SIG-M5 (cell line): Measurements from ENCODE around the gene CDH12.
"Not testable (repeated sequence)": the region's sequence is repeated elsewhere in the genome, so short reads cannot be mapped to it uniquely, and the experiment has no call there.

Experiments
- DNase-seq: peaks from one replicate; lab custom pipeline; 2025; lab: John Stamatoyannopoulos, UW

The CDH12 gene

GRCh38 chr5:22010808-22011207 lies 842.3 kb downstream of the CDH12 start:
- DNase-seq = not testable (repeated sequence)

- not testable (repeated sequence) for DNase-seq
Observed at GRCh38 chr5:22001097-22001496, 852.0 kb downstream of the CDH12 start.

GRCh38 chr5:21985799-21986198 lies 867.3 kb downstream of the CDH12 start:
- not testable (repeated sequence) for DNase-seq

- DNase-seq = not testable (repeated sequence)
Observed at GRCh38 chr5:21951571-21951970, 901.6 kb downstream of the CDH12 start.

- no peak for DNase-seq
Observed at GRCh38 chr5:21931116-21931515, 922.0 kb downstream of the CDH12 start.

- DNase-seq = no peak
Observed at GRCh38 chr5:21919414-21920022, 933.6 kb downstream of the CDH12 start.

- DNase-seq = no peak
Observed at GRCh38 chr5:21918451-21918850, 934.7 kb downstream of the CDH12 start.

- no peak for DNase-seq
Observed at GRCh38 chr5:21910731-21911130, 942.4 kb downstream of the CDH12 start.

- DNase-seq = no peak
Observed at GRCh38 chr5:21895766-21896350, 957.3 kb downstream of the CDH12 start.

- DNase-seq = no peak
Observed at GRCh38 chr5:21893161-21893560, 960.0 kb downstream of the CDH12 start.

GRCh38 chr5:21889581-21889980 lies 963.6 kb downstream of the CDH12 start:
- no peak for DNase-seq

GRCh38 chr5:21882074-21882745 lies 970.9 kb downstream of the CDH12 start:
- no peak for DNase-seq

GRCh38 chr5:21880164-21880563 lies 973.0 kb downstream of the CDH12 start:
- no peak for DNase-seq

GRCh38 chr5:21862986-21863385 lies 990.2 kb downstream of the CDH12 start:
- DNase-seq = no peak

- DNase-seq = no peak
Observed at GRCh38 chr5:21858441-21858840, 994.7 kb downstream of the CDH12 start.

GRCh38 chr5:21856987-21857386 lies 996.2 kb downstream of the CDH12 start:
- no peak for DNase-seq

GRCh38 chr5:21847300-21847699 lies 1005.8 kb downstream of the CDH12 start:
- no peak for DNase-seq

GRCh38 chr5:21844960-21845359 lies 1008.2 kb downstream of the CDH12 start:
- DNase-seq = no peak

- DNase-seq = no peak
Observed at GRCh38 chr5:21834863-21835262, 1018.3 kb downstream of the CDH12 start.

GRCh38 chr5:21831145-21831787 lies 1021.9 kb downstream of the CDH12 start:
- no peak for DNase-seq

GRCh38 chr5:21826884-21827283 lies 1026.3 kb downstream of the CDH12 start:
- DNase-seq = no peak

- no peak for DNase-seq
Observed at GRCh38 chr5:21823588-21823987, 1029.6 kb downstream of the CDH12 start.

- no peak for DNase-seq
Observed at GRCh38 chr5:21823076-21823574, 1030.0 kb downstream of the CDH12 start.
